Adrenal gland (tissue), 12 donors: ENCODE measurements around the gene NEO1. TPM values are rescaled to one million over a fixed set of nuclear protein-coding genes. Genes with fewer than 3 reads are reported as not detected.

Source experiments
- DNase-seq, 7 donors: peaks; one replicate each; pipeline ENCODE4 v3.0.0-alpha.2; 2019 to 2020
- H3K27ac ChIP-seq, 5 donors: fragments of 200-600 bp; sonication (generic) in 4 of 5; 1 replicate in 3 of 5; 2 replicates in 2 of 5; pipeline versions ENCODE4 v1.5.1 to v1.8.0; 2016 to 2020; ENCODE audit warnings: mild to moderate bottlenecking in 1 of 5
- H3K27me3 ChIP-seq: fragments of 200-600 bp; 2 replicates; pipeline ENCODE4 v1.8.0; 2021
- H3K36me3 ChIP-seq, 2 donors: fragments of 200-600 bp; replicated peaks in 1 of 2; 1 replicate in 1 of 2; 2 replicates in 1 of 2; pipeline versions ENCODE4 v1.5.1 to v1.8.0; 2018 to 2022
- H3K4me1 ChIP-seq, 2 donors: fragments of 200-600 bp; replicated peaks in 1 of 2; 1 replicate in 1 of 2; 2 replicates in 1 of 2; pipeline versions ENCODE4 v1.5.1 to v1.8.0; 2018 to 2021
- H3K4me3 ChIP-seq, 4 donors: fragments of 200-600 bp; sonication (generic) in 3 of 4; one replicate each; pipeline ENCODE4 v1.5.1; 2016 to 2018
- H3K9me3 ChIP-seq, 3 donors: fragments of 200-600 bp; sonication (generic) in 1 of 3; replicated peaks in 1 of 3; 1 replicate in 2 of 3; 2 replicates in 1 of 3; pipeline versions ENCODE4 v1.5.1 to v1.8.0; 2016 to 2021
- CTCF ChIP-seq, 6 experiments: fragments of 450-650 bp in 4 of 6; fragments of 200-600 bp in 2 of 6; sonication (generic) in 1 of 6; IDR thresholded peaks; 1 replicate in 5 of 6; 2 replicates in 1 of 6; pipeline versions ENCODE4 v1.5.1 to v1.8.0; 2016 to 2021; ENCODE audit warnings: antibody characterized with exemption in 6 of 6, mild to moderate bottlenecking in 2 of 6, moderate library complexity in 1 of 6
- POLR2A ChIP-seq, 2 donors: fragments of 450-650 bp; IDR thresholded peaks; one replicate each; pipeline ENCODE4 v1.6.1; 2017; ENCODE audit warnings: antibody characterized with exemption in 2 of 2, mild to moderate bottlenecking in 2 of 2, moderate library complexity in 1 of 2
- WGBS, 4 donors: extraction: QIAGEN DNeasy Blood & Tissue Kit in 2 of 4; methylation state at CpG; one replicate each; pipeline versions ENCODE4 v1.1.5 to v1.1.7; 2013 to 2017; 5-methylcytosine and 5-hydroxymethylcytosine counted together
- intact Hi-C, 2 donors: fragments of 100-400 bp; cut with DNase I; formaldehyde crosslinking; loops; one replicate each; pipeline versions ENCODE4 v1.14.1 to v1.15.0; 2022 to 2023
- polyA plus RNA-seq, 3 donors: library from polyadenylated mRNA; stranded (reverse); fragments of 200-250 nt in 2 of 3; fragments of 350-450 nt in 1 of 3; fragmentation: Illumina TruSeq in 1 of 3; extraction: RNeasy Lipid Tissue Mini Kit (QIAGEN cat#74804) in 1 of 3; gene quantifications; one replicate each; pipeline ENCODE4 v1.2.3, GENCODE V29; 2013 to 2014
- total RNA-seq, 9 donors: library from RNA; depleted of rRNA in 4 of 9; stranded (reverse); fragments of >200 nt in 4 of 9; fragments of 120-200 nt in 1 of 9; fragmentation: NEBNext Ultra II Directional in 1 of 9; extraction: Animal tissue kit (Norgen Biotek cat#: 25700) in 1 of 9; gene quantifications; one replicate each; pipeline versions ENCODE4 v1.1.0 to v1.2.4, GENCODE V29; 2013 to 2023
- donor health status: healthy with polysubstance abuse.
- donor health status: Bipolar disorder and iron deficiency.
- donor health status: DM: yes; HTN: yes; CAD: no.
- donor health status: DM: no; HTN: no; CAD: no.
- donor health status: DM: no; HTN: no; CAD: no.
- donor health status: DM: yes; HTN: yes; CAD: no.

The NEO1 gene
- total and polyA plus RNA-seq, 12 donors, result 5.7 to 28.6 (median 17.1) TPM

- no peak overlapping the region for H3K4me3 ChIP-seq
- no peaks in the 10 kb centered on the region for H3K27me3 ChIP-seq
- no peak for TF ChIP-seq CTCF (IDR thresholded peaks at IDR 0.05)
- no peak for TF ChIP-seq POLR2A (IDR thresholded peaks at IDR 0.05)
- H3K4me1 ChIP-seq, result no peaks in the 10 kb centered on the region
- DNase-seq, result no peak
- intact Hi-C loops, result no loop called here
- H3K9me3 ChIP-seq, result no peaks in the 10 kb centered on the region
- H3K36me3 ChIP-seq, result no peaks in the 10 kb centered on the region
- H3K27ac ChIP-seq, result no peak overlapping the region
- 50 to 85% (median 79%) methylated on average over 2 to 9 of the region's 9 CpGs for WGBS, 4 donors
Measured at GRCh38 chr15:73338606-73339374, 286.5 kb downstream of the NEO1 start.

DNA sequence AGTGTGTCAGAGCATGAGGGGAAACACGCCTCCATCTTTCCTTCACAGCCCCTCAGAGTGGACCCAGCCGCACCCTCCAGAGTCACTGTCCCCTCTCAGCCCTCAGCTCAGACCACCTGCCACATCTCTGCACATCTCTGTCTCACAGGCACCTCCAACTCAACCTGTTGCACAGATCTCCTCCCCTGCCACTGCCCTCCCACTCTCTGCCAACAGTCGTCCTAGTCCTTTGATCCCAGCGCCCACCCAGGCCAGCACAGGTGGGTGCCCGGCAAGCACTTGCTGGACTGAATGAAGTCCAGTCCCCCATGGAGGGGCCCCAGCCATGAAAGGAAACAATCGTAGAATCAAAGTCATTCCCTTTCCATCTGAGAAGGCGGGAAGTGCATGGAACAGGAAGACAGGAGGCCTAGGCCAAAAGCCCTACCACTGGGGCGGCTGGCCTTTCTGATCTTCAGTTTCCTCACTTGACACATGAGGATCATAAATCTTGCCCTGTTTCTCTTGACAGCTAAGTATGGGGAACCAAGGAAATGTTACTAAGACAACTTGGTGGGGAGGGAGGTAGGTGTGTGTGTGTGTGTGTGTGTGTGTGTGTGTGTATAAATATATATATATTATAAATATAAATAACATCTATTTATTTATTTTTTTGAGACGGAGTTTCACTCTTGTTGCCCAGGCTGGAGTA lies 288.4 kb downstream of the NEO1 start:
- no peak overlapping the region for H3K27ac ChIP-seq
- H3K4me3 ChIP-seq, result no peak overlapping the region
- TF ChIP-seq POLR2A (IDR thresholded peaks at IDR 0.05), result no peak
- no peak for TF ChIP-seq CTCF (IDR thresholded peaks at IDR 0.05)
- no peak for DNase-seq
- H3K4me1 ChIP-seq, result no peaks in the 10 kb centered on the region
- WGBS, 4 donors, result 76 to 88% (median 81%) methylated on average over 9 of the region's 9 CpGs
- H3K9me3 ChIP-seq, result no peaks in the 10 kb centered on the region
- H3K27me3 ChIP-seq, result no peaks in the 10 kb centered on the region
- intact Hi-C loops, result no loop called here
- H3K36me3 ChIP-seq, result no peaks in the 10 kb centered on the region

DNA sequence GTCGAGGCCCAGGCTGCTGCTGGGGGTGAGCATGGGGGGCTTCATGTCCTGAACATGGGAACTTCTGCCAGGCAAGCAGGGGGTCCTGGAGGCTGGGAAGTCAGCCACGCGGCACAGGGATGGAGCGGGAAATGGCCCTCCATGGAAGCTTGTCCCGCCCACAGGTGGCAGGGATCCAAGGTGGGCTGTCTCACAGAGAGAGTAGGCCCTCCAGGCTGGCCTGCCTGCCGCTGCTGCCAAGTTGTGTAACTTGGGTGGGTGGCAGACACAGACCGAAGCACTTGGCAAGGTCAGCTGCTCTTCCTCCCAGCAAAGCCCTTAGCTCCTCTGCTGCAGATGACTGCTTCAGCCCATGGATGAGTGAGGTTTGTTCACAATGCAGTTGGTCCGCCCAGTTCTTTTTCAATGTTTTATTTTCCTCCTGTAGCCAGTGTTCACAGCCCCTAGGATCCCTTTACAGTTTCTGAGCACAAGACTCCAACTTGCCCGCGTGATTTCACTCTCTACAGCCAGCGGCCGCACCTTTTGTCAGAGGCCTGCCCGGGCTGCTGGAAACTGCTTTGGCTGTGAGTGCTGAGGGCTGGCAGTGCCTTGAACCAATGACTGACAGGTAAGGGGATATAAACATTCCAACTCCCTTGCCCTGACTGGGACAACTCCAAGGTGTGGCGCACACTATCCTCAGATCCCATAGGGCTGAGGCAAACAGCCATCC lies 289.8 kb downstream of the NEO1 start:
- Histone ChIP-seq H3K9me3 (no peaks in the 10 kb centered on the region), H3K27ac (no peak overlapping the region), H3K4me3 (no peak overlapping the region), H3K36me3 (no peaks in the 10 kb centered on the region), H3K4me1 (no peaks in the 10 kb centered on the region), H3K27me3 (no peaks in the 10 kb centered on the region)
- intact Hi-C loops, result no loop called here
- TF ChIP-seq CTCF (IDR thresholded peaks at IDR 0.05) (no peak), POLR2A (IDR thresholded peaks at IDR 0.05) (no peak)
- DNase-seq, result no peak
- WGBS, 4 donors, result 73 to 81% (median 77%) methylated on average over 9 to 14 of the region's 14 CpGs

DNA sequence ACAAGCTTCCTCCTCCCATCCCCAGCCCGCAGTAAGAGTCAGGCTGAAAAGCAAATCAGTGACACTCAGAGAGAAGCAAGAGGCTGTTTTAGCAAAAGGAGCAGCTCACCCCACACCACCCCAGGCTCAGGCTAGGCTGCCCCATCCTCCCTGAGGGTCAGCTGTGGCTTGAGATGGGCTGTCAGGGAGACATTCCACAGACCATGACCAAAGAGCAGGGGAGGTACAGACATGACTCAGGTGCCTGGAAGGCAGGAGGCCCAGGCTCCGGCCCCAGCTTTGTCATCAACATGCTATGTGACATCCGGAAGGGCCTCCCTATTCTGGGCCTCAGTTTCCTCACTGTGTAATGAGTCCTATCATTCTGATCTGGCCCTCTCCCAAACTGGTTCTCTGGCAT lies 291.8 kb downstream of the NEO1 start:
- 70 to 82% (median 77%) methylated on average over 2 to 3 of the region's 3 CpGs for WGBS, 4 donors
- Histone ChIP-seq H3K4me1 (no peaks in the 10 kb centered on the region), H3K27ac (no peak overlapping the region), H3K36me3 (no peaks in the 10 kb centered on the region), H3K4me3 (no peak overlapping the region), H3K9me3 (no peaks in the 10 kb centered on the region), H3K27me3 (no peaks in the 10 kb centered on the region)
- intact Hi-C loops, result no loop called here
- TF ChIP-seq POLR2A (IDR thresholded peaks at IDR 0.05), result no peak
- TF ChIP-seq CTCF (IDR thresholded peaks at IDR 0.05), result no peak
- DNase-seq, result no peak
